HG03565 (cell line): ENCODE measurements around the gene MEF2C.
A peak's percentile ranks its signal among the peaks of the same experiment; 100 is the strongest.

Source experiments
- ATAC-seq: cut with Tn5 transposase; IDR thresholded peaks from one replicate; pipeline ENCODE4 v1.9.1; 2021; ENCODE audit warnings: mild to moderate bottlenecking, moderate library complexity; ENCODE audit not compliant: unreplicated experiment

The MEF2C gene

DNA sequence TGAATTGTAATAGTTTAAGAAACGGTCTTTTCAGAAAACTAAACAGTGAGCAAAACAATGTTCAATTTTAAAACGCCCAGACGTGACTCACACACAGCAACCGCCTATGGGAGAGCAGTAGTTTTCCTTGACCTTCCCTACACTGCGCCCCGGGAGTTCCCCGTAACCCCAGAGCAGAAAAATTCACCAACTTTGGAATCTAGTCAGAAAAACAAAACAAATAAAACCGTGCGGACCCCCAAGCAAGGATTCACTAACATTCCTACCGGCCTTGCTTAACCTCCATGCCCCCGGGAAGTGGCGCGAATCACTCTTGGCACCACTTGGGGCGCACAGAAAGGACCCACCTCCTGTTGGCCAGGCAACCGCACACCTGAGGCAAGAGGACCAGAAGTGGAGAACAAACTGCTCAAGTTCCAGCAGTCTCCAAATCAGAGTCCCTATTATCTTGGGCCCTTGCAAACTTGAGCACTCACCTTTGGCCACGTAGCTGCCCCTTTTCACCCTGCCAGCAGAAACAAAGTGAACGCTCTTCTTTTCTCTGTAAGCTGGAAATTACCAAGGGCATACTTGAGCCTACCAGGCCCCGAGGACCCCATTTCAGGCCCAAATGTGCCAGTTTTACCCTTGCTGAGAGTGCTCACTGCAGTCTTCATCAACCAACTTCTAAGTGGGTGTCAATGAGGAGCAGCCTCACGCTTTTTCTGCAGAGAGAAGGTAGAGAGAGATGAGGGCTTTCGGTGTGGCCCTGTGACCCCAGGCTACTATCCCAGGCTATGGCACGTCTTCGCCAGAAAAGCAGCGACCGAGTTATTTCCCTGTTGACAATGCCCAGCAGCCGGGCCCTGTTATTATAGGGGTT lies 189.7 kb downstream of the MEF2C start:
- ATAC-seq = no peak

DNA sequence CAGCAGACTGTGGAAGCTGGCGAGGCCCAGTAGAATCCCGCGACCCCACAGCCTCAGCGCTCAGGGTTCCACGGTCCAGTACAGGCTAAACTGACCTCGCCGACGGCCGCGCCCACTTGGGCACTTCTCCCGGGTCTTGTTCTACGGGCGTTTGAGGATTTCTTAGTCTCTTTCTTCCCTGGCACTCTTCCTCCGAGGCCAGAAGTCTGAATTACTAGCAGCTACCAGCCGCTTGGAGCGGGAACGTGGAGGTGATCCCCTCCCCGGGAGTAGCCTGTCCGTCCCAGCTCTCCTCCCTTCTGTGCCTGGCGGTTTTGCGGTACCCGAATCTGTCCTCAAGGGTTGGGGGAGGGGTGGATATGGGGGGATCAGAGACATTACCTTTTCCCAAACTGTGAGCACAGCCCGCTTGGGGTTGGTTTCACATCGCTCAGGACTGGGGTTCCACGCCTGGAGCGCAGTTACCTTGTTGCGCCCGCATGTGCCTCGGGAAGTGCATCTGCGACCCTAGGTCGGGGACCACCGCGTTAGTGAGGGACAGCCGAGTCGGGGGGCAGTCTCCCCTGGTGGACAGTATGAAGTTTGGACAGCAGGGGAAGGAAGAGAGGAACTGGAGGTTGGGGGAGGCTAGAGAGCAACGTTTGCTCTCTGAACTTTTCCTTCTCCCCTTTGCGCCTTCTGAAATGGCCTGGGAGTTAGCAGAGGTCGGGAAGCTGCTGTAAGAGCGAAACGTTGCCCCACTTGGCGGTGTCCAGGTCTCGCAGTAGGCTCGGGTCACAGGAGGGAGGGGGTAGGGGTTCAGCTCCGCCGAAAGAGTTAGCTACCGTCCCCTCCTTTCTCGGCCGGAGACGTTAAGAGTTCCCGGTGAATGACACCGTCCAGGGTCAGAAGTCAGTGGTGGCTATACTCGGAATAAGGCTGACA lies 190.8 kb downstream of the MEF2C start:
- ATAC-seq = no peak

DNA sequence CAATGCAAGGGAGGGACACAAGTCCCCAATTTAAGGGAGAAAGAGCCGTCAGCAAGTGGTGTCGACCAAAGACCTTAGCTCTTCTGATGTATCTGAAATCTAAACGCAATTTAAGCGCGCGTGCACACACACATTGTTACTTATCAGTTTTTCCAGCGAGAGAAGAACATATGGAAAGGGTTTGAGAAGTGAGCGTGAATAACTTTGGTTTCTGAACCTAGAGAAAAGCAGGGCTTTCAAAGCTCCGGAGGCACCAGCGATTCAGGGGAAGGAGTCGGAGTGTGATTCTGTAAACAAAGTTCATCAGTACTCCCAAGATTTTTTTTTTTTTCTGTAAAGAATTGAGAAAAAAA lies 191.8 kb downstream of the MEF2C start:
- no peak for ATAC-seq

GRCh38 chr5:88690409-88691229 lies 192.4 kb downstream of the MEF2C start:
- peak; percentile 86 for ATAC-seq

GRCh38 chr5:88689668-88690408 lies 193.1 kb downstream of the MEF2C start:
- ATAC-seq = no peak

DNA sequence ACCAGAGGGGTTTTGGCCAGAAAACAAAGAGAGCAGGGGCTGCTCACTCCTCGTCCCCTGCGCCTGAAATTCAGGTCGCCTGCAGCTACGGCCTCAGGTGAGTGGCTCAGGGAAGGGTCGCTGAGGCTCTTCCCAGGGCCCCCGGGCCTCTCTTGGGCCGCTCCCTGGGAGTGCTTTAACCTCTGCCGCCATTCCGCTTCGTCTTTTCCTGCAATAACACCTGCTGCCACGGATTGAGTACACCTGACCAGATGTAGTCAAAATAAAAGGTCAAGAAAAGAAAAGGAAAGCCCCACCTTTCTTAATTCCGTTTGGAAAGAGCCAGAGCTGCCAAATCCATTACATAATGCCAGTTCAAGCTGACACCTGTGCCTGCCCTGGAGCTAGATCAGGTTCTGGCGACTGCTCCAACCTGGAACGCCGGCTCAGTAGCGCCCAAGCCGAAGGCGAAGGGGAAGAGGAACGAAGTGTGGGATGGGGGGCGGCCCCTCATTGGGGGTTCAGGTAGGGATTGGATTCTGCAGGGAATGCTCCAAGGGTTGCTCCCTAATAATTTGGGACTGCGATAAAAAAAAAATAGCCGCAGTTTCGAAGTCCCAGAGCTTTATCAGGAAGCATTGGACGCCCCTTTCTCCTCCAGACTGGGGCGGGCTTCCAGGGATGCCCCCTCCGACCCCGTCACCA lies 193.9 kb downstream of the MEF2C start:
- ATAC-seq = no peak

DNA sequence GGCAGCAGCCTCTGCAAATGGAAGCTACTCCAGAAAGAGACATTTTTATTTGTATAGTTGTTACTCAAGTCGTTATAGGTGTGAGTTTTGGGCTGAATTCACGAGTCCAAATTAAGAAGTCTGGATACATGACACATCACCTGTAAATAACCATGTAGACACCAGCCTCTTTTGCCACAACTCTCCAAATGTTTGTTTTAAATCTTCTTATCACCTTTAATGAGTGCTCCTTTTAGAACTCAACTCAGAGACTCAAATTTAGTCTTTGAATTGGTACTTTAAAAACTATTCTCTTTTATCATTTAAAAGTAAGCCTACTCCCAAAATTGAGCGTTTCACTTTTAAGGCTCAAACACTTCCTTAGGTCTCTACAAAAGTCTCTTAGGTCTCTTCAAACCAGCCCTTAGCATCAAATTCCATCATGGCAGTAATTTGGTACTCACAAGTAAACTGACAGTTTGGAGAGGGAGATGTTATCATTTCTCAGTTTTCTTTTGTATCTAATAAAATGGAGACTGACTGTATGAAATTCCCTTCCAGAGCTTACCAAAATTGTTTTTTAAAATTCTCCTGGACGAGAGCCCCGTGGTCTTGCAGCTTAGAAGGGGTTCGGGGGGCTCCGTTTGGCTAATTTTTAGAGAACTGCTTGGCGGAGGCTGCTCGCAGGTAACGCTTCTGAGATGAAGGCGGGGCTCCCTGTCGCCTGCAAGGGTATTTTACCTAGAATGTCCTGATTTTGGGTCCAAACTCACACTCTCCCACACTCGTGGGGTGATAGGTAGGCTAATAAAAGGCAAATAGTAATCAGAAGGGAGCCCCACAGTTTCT lies 194.6 kb downstream of the MEF2C start:
- no peak for ATAC-seq

DNA sequence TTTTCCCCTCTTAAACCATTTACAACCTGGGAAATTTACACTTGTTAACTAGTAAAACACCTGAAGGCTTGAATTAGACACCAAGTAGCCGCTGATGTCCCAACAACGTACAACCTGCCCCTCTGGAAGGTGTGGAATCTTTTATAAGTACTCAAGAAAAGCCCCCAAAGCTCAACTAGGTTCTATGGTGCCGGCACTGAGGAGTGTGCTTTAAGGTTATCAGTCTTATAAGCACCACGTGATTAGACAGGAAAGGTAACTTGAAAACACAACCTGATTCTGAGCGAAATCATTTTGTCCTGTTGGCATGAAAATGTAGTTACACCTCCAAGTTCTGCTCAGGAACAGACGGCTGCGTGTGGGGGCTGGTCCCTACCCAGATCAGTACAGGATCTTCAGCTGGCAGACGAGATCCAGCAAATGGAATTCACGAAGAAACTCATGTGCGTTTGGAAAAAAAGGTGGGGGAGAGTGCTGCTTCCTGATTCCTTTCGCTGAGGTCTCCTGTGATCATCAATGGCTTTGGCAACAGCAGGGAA lies 195.5 kb downstream of the MEF2C start:
- no peak for ATAC-seq

- no peak for ATAC-seq
These were observed 196.3 kb downstream of the MEF2C start for GRCh38 chr5:88686726-88687125.

DNA sequence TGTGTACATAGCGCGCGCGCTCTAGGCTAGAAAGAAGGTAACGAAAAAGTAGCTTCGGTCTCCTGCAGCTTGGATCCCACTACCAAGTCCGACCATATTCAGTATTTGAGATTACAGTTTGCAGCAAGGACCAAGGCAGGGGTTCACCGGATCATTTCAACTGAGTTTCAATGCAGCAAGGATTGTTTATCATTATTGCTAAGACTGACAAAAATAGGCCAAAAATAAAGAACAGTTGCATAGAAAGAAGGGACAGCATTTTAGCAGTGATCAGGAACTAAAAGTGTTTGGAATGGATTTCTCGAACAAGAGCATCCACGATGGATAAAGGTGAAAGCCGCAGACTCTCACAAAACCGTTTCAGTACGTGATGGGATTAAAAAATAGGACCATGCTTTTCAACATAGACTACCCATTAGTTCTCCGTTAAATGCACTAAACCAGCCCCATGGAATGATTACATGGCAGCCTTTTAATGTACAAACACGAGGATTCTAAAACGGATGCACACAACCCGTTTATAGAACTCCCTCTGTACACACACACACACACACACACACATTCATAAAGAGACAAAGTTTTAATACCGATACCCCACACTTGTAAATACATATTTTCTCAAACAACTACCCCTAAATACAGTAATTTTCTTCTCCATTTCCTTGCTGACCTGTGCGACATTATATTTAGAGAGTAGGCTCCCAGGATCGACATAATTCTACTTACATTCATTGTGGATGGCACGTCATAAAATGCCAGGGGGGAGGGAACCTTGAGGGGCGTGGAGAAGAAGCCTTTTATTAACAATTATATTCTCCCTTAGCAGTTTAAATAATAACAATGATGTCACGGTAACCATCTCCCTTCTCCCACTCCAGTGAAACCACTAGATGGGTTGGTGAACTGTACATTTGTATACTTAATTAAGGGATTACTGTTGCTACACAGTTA lies 197.1 kb downstream of the MEF2C start:
- ATAC-seq = no peak

GRCh38 chr5:88683506-88684135 lies 199.4 kb downstream of the MEF2C start:
- ATAC-seq = no peak

DNA sequence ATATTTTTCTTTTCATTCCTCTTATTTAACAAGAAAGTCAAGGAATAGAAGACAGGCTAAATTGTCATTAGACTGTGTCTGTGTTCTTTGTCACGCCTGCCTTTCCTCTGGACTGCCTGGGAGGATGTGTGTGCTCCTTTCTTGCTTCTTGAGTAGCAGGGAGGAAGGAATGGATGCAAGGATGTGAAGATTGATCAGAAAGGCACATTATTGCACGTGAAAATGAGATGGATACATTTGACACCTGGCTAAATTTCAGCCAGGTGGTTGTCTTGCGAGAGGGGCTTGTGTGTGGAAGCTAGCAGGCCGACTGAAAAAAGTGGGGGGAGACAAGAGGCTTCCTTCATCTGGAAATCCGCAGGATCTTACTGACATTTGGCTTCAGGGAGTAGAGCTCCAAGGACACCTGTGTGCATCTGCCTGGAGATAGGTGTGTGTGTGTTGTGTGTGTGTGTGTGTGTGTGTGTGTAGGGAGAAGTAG lies 200.1 kb downstream of the MEF2C start:
- no peak for ATAC-seq

DNA sequence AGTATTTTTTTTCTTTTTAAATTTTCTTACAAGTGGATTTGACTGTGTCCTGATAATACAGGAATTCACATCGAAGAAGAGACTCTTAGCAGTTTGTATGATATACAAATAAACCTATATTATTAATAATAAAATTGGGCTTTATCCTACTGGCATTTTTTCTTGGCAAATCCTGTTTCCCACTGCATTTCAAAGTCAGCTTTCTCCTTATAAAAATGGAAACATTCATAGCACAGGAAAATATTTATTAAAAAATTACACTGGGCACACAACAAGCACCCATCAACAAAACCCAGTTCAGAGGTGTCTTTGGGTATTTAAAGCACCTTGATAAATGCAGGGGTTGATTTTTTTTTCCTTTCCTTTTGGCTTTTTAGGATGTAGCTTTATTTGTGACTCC lies 200.9 kb downstream of the MEF2C start:
- no peak for ATAC-seq

GRCh38 chr5:88681211-88681803 lies 201.7 kb downstream of the MEF2C start:
- ATAC-seq = no peak

- ATAC-seq = peak; percentile 69
These were observed 202.5 kb downstream of the MEF2C start for GRCh38 chr5:88680253-88681132.

GRCh38 chr5:88679638-88680037 lies 203.3 kb downstream of the MEF2C start:
- ATAC-seq = no peak
